NCI-H524 treated with DMSO at 0.1 percent for 48 hours (cell line): ENCODE results near the gene STXBP5.

Experiments
- DNase-seq: peaks from one replicate; lab custom pipeline; 2025; lab: John Stamatoyannopoulos, UW

STXBP5 gene

GRCh38 chr6:147211349-147211748 lies 7.1 kb downstream of the STXBP5 start:
- DNase-seq = no peak

DNA sequence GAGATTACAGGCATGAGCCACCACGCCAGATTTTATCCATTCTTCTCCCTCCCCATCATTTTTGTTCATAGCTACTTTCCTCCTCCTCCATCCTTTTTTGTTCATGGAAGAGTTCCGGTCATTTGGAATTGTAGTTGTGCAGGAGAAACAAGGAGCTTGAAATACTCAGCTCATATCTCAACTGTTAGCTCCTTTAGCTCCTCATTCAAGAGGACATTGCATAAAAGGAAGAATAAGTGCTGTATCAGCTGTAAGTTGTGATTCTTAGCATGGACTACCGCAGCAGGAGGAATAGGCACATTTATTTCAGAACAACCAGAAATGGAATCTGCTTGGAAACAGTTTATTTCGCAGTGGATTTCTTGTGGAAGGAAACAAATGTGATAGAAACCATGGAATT lies 7.6 kb downstream of the STXBP5 start:
- DNase-seq = no peak

DNA sequence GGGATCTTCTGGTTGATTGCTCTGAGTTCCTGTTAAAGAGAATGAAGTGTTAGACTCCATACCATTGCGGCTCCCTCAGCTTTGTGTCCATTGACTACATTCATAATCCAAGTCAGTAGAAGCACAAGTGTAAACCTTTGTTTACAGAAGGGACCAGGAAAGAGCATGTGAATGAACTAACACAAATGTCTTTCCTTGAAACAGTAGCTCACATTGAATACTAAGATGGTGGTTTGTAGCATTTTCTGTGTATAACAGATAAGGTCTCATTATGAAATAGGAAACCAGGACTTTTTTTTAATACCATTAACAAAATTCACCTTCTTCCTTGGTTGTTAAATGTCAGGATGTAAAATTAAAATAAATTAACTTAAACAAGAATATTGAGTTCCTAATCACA lies 8.4 kb downstream of the STXBP5 start:
- no peak for DNase-seq

GRCh38 chr6:147213772-147214171 lies 9.6 kb downstream of the STXBP5 start:
- no peak for DNase-seq

GRCh38 chr6:147214248-147215227 lies 10.3 kb downstream of the STXBP5 start:
- no peak for DNase-seq

DNA sequence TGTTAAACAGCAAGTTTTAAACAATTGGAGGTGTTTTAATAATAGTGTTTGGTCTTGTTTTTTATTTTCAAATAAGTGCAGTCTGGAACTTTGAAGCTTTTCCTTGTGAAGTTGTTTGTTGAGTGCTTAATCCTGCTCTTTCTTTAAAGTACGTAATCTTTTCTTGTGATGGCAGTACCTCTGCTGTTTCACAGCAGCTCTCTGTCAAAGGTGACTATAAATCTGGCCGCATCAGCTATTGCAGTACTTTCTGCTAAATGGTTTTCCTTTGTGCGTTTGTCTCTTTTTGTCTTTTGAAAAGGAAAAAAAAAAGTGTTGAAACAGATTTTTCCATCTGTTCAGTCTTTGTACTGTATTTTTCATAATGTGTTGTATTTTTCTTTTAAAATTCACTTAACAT lies 12.7 kb downstream of the STXBP5 start:
- DNase-seq = no peak

DNA sequence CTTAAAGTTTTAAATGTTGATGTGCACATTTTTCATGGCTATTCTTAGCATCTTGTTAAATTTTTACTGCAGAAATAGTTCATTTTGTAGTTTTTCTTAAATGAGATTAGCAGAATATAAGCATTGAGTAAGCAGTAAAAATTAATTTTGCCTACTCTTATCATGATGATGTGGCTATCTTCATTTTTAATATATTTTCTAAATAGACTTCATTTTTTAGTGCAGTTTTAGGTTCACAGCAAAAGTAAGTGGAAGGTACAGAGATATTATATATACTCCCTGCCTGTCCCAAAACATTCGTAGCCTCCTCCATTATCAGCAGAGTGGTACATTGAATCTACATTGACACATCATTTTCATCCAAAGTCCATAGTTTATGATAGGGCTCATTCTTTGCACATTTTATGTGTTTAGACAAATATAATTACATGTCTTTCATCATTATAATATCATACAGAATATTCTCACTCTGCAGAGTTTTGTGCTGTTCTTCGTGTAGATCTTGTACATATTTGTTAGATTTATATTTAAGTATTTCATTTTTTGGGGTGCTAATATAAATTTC lies 13.7 kb downstream of the STXBP5 start:
- no peak for DNase-seq

- no peak for DNase-seq
Observed at GRCh38 chr6:147218797-147219196, 14.6 kb downstream of the STXBP5 start.

GRCh38 chr6:147219463-147219862 lies 15.2 kb downstream of the STXBP5 start:
- no peak for DNase-seq

- DNase-seq = no peak
Observed at GRCh38 chr6:147220345-147220744, 16.1 kb downstream of the STXBP5 start.

DNA sequence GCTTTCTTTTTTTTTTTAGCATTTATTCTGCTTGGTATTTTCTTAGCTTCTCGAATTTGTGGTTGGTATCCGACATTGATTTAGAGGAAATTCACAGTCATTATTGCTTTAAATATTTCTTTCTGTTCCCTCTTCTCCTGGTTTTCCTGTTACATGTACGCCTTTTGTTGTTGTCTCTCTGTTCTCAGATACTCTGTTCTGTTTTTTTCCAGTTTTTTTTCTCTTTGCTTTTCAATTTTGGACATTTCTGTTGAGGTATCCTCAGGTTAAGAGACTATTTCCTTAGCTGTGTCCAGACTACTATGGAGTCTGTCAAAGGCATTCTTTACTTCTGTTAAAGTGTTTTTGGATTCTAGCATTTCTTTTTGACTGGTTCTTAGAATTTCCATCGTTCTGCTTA lies 17.5 kb downstream of the STXBP5 start:
- no peak for DNase-seq

GRCh38 chr6:147222160-147222838 lies 18.1 kb downstream of the STXBP5 start:
- DNase-seq = no peak

- no peak for DNase-seq
Observed at GRCh38 chr6:147223736-147224135, 19.5 kb downstream of the STXBP5 start.

DNA sequence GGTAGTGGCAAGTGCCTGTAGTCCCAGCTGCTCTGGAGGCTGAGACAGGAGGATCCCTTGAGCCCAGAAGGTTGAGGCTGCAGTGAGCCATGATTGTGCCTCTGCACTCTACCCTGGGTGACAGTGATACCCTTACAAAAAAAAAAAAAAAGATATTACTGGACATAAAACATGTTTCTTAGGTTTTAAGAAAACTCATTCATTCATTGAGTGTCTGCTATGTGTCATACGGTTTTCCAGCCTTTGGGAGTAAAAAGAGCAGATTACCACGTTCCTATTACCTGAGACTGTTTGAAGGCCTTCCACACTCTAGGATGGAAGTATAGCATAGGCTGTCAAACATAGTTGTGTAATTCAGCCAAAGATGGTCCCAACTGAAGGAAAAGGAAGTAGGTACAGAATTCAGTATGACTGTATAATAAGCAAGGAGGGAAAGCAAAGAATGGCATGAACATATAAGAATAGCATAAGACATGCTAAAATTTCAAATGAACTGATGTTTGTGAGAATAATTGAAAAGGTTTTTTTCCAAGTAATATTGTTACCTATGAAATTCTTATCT lies 22.0 kb downstream of the STXBP5 start:
- no peak for DNase-seq

DNA sequence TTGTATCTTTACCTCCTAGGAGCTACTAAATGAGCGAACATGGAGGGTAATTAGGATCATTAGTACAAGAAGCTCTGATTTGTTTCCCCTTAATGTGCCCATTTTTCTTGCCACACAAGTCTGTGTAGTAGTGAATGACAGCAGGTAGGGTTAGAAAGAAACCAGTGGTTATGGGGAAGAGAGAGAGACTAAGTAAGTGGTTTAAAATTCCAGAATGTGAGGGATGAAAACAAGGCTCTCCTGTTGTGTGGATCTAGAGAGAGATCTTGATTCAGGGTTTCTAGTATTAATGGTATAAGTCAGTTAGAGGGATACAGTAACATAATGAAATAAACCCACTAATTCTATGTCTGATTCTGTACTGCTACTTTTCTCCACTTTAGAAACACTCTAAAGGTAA lies 22.7 kb downstream of the STXBP5 start:
- DNase-seq = no peak

DNA sequence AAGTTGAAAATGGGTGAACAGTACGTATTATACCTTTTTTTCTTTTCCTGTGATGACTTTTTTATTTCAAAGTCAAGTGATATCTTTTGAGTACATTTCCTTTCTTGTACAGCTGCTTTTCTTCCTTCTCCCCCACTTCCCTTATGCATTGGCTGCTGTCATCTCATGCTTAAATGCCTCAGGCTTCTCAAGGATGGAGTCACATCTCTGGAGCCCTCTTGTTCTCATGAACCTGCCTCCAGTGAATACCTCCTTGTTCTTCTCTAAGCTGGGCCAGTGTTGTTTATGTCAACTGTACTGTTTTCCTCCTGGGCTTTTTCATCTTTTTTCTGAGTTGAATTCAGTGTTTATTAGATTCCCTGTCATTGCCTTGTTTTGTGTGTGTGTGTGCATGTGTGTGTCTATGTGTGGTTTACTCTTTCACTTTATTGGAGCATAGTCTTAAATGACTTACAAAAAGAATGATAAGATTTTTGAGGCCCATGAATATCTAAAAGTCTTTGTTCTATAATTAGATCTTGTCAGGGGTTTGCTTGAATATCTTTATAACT lies 23.6 kb downstream of the STXBP5 start:
- no peak for DNase-seq

DNA sequence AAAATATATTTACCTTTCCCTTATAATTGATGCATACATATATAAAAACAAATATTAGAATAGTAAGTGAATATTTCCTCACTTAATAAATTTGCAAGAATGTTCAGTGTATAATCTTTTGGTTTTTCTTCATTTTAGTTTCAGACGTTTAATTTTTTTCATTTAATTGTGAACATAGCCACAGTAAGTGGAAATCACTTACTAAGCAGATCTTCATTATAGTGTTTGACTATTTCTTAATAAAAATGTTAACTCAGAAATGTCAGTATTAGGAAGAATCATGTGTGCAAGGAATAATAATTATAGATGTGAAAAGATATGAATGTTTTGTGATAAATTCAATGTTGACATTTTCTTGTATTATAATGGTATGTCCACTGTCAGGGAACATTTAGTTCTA lies 27.4 kb downstream of the STXBP5 start:
- DNase-seq = no peak

DNA sequence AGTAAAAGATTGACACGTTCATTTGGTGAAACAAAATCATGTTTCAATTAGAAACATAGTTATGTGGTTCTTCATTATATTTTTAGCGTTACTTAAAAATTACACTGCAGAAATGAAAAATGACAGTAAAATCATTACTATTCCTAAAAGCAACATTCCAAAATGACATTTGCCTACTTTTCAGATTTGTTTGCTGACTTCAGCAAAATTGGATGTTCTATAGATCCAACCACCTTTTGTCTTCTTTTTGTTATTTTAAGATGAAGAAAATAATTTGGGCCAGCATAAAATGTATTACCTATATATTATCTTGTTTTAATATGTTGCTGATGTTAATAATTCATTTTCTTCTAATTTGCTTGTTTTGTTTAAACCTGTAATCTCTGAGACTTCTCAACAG lies 30.5 kb downstream of the STXBP5 start:
- DNase-seq = no peak

GRCh38 chr6:147238164-147238563 lies 33.9 kb downstream of the STXBP5 start:
- DNase-seq = no peak

GRCh38 chr6:147238906-147239305 lies 34.7 kb downstream of the STXBP5 start:
- no peak for DNase-seq

DNA sequence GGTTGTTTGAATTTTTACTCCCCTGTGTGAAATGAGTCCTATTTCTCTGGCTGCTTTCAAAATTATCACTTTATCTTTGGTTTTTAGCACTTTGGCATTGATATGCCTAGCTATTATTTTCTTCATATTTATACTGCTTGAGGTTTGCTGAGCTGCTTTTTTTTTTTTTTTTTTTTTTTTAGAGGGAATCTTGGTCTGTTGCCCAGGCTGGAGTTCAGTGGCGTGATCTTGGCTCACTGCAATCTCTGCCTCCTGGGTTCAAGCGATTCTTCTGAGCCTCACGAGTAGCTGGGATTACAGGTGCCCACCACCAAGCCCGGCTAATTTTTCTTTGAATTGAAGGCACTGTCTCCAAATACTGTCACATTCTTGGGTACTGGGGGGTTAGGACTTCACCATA lies 40.6 kb downstream of the STXBP5 start:
- no peak for DNase-seq

DNA sequence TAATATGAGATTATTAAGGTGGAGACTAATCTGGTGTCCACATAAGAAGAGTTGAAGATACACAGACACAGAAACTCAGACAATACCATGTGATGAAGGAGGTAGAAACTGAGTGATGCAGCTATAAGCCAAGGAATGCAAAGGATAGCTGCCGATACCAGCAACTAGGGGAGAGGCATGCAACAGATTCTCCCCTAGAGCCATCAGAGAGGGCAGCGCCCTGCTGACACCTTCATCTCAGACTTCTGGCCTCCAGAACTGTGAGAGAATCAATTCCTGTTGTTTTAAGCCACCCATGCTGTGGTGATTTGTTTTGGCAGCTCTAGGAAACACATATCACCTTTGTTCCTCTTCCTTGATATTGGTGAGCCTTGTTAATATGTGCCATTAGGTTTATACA lies 41.5 kb downstream of the STXBP5 start:
- DNase-seq = no peak
